ENCODE measurements around the gene SSTR1.

Gene SSTR1

DNA sequence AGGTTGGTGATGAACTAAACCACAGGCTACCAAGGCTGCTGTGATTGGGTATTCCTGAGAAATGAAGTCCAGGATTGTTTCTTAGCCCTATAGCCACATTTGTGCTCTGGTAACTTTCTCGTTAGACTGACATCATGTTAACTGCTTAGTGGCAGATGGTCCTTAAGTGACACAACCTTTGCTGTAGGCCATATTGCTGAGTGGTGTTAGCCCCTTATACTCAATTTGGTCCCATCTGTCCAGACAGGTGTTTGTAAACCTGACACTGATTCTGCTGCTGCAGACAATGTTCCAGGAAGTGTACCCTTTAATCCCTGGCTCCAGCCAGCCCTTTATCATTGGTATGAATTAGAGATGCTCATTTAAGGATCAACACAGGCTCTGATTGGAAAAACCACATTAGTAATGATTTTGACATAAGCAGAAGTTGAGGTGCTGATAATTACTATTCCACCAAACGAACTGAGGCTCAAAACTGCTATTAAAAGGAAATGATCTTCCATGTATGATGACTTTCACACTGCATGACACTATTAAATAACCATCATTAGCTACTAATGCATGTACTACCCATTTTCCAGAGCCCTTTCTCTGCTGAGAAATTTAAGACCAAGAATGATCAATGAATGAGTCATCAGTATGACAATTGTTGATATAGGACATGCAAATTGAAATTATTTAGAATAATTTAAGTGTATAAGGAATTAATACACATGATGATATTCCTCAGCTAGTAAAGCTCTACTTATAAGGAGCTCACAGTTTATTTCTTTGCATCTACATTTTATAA is 3.6 kb upstream of the SSTR1 start:
- DNase-seq (ENCODE audit: low spot score): no peak

DNA sequence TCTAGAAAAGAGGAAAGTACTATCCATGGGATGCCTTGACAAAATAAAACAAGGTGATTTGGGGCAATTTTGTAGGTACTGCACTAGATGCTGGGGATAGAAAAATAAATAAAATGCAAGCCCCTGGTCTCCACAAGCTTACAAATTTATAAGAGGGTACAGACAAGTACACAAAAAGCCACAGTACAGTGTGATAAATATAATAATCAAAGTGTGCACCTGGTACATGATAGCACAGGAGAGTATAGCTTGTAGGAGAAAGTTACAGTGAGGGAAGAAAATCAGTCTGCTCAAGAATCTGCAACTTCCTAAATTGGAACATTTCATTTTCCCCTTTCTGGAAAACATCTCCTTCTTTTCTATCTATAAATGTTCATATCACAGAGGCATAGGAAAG is 3.0 kb upstream of the SSTR1 start:
- no peak for DNase-seq (ENCODE audit: low spot score)

DNA sequence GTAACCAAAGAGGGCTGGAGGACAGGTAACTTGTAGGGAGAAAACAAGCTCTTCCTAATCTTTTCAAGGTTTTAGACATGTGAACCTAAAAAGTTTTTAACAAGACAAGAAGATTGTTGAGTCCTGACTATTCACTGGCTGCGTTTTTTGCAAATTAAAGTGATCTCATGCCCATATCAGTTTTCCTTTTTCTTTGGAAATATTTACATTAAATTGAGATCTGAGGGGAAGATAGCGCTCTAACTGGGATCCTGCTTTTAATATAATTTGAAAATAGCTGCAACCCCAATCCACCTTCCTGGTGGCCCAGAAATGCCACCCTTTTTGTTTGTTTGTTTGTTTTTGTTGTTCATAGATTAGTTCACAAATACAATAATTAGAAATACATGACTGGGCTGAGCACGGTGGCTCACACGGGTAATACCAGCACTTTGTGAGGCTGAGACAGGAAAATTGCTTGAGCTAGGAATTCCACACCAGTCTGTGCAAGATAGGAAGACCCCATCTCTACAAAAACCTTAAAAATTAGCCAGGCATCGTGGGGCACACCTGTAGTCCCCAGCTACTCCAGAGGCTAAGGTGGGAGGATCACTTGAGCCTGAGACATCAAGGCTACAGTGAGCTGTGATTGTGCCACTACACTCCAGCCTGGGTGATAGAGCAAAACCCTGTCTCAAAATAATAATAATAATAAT is 2.4 kb upstream of the SSTR1 start:
- DNase-seq (ENCODE audit: low spot score): no peak

DNA sequence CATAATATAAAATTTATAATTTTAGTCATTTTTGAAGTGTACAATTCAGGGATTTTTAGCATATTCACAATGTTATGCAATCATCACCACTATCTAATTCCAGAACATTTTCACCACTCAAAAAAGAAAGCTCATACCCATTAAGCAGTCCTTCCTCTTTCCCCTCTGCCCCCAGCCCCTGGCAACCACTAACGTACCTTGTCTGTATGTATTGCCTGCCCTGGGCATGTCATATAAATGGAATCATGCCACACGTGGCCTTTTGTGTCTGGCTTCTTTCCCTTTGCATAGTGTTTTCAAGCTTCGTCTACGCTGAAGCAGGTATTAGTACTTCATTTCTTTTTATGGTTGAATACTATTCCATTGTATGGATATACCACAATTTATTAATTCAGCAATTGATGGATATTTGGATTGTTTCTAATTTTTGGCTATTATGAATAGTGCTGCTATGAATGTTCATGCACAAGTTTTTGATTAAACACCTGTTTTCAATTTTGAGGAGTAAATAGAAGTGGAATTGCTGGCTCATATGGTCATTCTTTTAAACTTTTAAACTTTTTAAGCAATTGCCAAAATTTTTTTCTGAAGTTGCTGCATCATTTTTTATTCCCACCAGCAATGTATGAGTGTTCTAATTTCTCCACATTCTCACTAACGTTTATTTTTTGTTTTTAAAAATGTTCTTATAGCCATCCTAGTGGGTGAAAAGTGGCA is 1.6 kb upstream of the SSTR1 start:
- DNase-seq (ENCODE audit: low spot score): no peak

DNA sequence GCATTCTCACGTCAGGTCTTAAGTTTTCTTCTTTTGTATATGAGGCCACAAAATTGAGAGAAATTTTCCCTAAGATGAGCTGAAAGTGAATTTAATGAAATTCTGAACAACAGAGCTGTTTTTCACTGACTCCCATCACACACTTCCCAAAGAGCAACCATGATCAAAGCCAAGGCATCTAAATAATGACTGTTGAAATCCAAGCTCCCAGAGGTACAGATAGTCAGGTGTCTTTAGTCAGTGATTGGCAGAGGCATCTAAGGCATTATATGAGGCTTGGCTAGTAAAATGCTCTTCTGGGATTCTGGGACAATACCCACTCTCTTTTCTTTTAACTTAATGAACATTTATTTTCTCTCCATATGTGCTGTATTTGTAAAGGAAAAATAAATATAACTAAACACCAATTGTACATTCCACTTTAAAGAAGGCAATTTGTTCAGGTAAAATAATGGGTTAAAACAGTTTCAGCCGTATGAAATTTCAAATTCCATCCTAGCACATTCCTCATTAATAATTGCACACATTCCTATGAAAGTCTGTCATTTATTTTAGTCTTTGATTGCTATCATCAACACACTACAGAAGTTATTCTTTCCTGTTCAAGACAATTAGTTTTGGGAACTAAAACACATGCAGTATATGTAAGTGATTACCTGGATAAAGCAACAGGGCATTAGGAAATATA is 871 bp upstream of the SSTR1 start:
- no peak for DNase-seq (ENCODE audit: low spot score)

DNA sequence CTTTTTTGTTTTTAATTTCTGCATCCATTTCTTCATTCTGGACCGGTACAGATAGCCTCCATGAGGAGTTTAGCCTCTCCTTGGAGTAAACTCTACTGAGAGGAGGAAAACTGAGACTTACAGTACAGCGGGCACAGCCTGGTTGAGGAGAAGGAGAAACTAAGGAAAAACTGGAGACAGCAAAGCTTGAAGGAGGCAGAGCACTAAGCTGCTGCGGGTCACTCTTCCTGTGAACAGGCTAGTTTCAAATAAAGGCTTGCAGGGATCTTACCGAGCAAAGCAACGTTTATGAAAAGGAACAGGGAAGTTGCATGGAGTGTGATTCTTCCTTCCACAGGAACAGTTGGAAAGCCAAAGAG is 348 bp upstream of the SSTR1 start:
- DNase-seq (ENCODE audit: low spot score): no peak

DNA sequence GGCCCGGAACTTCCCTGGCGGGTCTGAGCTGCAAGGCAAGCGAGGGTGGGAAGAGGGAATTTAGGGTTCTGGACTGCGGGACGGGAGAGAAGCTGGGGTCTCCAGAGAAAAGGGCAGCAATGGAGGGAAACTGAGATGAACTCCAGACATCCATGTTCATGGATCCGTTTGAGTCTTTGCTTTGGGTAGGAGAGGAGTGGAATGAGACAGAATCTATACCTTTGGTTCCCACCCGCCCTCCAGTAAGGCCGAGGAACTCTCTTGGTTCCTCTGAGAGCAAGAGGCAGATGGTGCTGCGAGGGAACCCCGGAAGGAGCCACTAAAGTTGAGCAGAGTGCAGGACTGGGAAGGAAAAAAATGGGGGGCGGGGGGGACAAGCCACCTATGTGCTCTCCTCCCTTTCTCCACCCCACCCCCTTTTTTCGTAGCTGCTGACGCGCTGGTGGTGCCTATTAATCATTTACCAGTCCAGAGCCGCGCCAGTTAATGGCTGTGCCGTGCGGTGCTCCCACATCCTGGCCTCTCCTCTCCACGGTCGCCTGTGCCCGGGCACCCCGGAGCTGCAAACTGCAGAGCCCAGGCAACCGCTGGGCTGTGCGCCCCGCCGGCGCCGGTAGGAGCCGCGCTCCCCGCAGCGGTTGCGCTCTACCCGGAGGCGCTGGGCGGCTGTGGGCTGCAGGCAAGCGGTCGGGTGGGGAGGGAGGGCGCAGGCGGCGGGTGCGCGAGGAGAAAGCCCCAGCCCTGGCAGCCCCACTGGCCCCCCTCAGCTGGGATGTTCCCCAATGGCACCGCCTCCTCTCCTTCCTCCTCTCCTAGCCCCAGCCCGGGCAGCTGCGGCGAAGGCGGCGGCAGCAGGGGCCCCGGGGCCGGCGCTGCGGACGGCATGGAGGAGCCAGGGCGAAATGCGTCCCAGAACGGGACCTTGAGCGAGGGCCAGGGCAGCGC is 1.2 kb downstream of the SSTR1 start:
- DNase-seq (ENCODE audit: low spot score): no peak

GRCh38 chr14:38209572-38210557 is 2.2 kb downstream of the SSTR1 start:
- no peak for DNase-seq (ENCODE audit: low spot score)

DNA sequence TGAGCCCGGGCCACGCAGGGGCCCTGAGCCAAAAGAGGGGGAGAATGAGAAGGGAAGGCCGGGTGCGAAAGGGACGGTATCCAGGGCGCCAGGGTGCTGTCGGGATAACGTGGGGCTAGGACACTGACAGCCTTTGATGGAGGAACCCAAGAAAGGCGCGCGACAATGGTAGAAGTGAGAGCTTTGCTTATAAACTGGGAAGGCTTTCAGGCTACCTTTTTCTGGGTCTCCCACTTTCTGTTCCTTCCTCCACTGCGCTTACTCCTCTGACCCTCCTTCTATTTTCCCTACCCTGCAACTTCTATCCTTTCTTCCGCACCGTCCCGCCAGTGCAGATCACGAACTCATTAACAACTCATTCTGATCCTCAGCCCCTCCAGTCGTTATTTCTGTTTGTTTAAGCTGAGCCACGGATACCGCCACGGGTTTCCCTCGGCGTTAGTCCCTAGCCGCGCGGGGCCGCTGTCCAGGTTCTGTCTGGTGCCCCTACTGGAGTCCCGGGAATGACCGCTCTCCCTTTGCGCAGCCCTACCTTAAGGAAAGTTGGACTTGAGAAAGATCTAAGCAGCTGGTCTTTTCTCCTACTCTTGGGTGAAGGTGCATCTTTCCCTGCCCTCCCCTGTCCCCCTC is 3.0 kb downstream of the SSTR1 start:
- no peak for DNase-seq (ENCODE audit: low spot score)

- DNase-seq (ENCODE audit: low spot score): no peak
Observed at GRCh38 chr14:38211255-38211735, 3.6 kb downstream of the SSTR1 start.

- DNase-seq (ENCODE audit: low spot score): no peak
Observed at GRCh38 chr14:38212111-38212510, 4.4 kb downstream of the SSTR1 start.

- DNase-seq (ENCODE audit: low spot score): no peak
Observed at GRCh38 chr14:38213001-38213400, 5.3 kb downstream of the SSTR1 start.

DNA sequence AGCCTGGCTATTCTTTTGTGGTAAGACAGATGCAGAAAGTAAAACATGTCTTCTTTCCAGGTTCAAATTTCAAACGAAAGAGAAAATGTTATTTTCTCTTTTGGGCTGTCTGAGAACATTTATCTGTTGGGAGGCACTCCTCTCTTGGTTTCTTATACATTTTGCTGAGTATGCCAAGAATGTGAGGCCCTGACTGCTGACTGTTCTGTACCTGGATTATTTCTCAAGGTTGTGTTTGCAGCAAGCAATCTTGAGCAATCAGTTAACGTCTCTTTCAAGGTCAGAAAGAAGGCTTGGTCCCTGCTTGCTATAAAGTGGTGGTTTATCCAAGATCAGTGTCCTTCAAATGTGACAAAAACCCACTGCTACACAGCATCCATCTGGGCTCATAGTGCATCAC is 9.8 kb downstream of the SSTR1 start:
- no peak for DNase-seq (ENCODE audit: low spot score)

- no peak for DNase-seq (ENCODE audit: low spot score)
Observed at GRCh38 chr14:38221077-38221476, 13.4 kb downstream of the SSTR1 start.

DNA sequence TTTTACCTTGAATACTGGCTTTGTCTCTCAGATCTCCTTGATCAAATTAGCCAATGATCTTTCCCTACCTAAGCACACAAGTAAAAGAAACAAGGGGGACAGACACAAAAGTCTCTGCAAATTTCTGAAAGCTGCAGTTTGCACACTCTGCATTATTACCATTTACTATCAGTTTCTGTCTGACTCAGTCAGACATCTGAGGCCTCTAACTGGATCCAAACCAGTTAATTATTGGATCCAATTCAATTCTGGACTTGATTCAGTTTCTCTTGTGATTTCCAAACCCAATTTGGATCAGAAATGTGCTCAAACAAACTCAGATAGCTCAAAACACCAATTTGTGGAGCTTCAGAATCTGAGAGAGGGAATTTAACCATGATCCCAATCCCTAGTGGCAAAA is 16.6 kb downstream of the SSTR1 start:
- no peak for DNase-seq (ENCODE audit: low spot score)

- DNase-seq (ENCODE audit: low spot score): no peak
Observed at GRCh38 chr14:38225946-38226345, 18.2 kb downstream of the SSTR1 start.

GRCh38 chr14:38226366-38226765 is 18.7 kb downstream of the SSTR1 start:
- DNase-seq (ENCODE audit: low spot score): no peak

- no peak for DNase-seq (ENCODE audit: low spot score)
Observed at GRCh38 chr14:38233218-38233617, 25.5 kb downstream of the SSTR1 start.

- DNase-seq (ENCODE audit: low spot score): no peak
Observed at GRCh38 chr14:38238332-38238731, 30.6 kb downstream of the SSTR1 start.

DNA sequence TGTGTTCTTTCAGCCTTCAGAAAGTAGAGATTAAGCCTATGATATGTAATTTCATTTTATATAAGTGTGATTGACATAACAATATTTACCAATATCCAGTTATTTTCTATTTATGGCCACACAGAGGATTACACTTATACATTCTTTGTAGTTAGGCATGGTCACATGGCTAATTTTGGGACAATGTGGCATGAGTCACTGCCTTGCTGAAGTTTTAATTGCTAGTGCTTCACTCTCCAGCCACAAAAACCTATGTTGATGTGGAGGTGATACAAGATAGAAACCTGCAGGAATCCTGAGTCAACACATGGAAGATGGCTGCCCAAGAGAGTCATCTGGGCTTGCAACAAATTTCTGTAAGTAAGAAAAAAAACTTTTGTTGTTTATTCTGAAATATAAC is 31.2 kb downstream of the SSTR1 start:
- no peak for DNase-seq (ENCODE audit: low spot score)

Data from cerebellar cortex (tissue), 1 donor.